Measurements from ENCODE around the gene BNC2.

BNC2 gene

DNA sequence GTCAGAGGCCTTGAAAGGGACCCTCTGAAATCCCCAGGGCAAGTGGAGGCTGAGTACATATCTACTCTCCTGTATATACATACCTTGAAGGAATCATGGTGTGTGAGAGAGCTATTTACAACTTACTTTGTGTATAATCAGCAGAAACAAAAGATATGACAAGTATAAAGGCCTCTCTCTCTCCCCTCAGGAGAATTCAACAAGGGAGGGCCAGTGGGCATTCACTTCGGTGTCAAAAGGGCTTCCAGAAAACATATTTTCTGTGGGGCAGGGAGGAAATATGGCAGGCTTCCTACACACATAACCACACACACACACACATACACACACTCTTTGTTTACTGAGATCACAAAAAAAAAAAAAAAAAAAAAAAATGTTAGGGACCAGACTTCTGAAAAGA is 181.7 kb downstream of the BNC2 start:
- TF ChIP-seq, protein P1, sequence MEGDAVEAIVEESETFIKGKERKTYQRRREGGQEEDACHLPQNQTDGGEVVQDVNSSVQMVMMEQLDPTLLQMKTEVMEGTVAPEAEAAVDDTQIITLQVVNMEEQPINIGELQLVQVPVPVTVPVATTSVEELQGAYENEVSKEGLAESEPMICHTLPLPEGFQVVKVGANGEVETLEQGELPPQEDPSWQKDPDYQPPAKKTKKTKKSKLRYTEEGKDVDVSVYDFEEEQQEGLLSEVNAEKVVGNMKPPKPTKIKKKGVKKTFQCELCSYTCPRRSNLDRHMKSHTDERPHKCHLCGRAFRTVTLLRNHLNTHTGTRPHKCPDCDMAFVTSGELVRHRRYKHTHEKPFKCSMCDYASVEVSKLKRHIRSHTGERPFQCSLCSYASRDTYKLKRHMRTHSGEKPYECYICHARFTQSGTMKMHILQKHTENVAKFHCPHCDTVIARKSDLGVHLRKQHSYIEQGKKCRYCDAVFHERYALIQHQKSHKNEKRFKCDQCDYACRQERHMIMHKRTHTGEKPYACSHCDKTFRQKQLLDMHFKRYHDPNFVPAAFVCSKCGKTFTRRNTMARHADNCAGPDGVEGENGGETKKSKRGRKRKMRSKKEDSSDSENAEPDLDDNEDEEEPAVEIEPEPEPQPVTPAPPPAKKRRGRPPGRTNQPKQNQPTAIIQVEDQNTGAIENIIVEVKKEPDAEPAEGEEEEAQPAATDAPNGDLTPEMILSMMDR (IDR thresholded peaks at IDR 0.05; ENCODE audit: low read depth, low read length): no peak
- no peak for DNase-seq (ENCODE audit: extremely low read depth, low read depth)

DNA sequence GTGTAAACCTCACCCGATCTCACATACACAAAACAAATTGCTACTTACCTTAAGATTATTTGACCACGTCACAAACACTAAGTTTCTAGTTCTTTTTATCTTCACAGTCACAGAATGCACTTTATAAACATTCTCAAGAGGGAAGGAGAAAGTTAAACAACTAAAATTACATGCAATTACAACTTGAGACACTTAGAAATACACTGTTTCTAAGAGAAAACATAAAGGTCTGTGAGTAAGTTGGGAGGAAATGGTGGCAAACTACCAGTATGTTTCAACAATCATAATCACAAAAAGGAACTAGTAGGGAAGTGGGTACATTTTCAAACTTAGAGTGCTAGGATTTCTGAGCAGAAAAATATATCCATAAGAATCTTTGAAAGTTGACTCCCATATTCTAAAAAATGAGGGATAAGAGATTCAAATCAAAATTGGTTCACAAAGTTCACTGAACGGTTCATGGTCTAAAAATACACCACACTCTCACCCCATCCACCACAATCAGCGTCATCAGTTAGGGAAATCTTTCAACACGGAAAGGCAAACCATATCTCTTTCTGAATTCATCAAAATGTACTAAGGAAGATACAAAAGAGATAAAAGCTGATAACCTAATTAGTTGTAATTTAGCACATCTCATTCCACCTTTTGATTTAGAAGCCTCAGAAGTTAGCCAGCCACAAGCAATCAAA is 182.6 kb downstream of the BNC2 start:
- no peak for DNase-seq (ENCODE audit: extremely low read depth, low read depth)
- TF ChIP-seq, protein P1 (IDR thresholded peaks at IDR 0.05; ENCODE audit: low read depth, low read length): no peak

DNA sequence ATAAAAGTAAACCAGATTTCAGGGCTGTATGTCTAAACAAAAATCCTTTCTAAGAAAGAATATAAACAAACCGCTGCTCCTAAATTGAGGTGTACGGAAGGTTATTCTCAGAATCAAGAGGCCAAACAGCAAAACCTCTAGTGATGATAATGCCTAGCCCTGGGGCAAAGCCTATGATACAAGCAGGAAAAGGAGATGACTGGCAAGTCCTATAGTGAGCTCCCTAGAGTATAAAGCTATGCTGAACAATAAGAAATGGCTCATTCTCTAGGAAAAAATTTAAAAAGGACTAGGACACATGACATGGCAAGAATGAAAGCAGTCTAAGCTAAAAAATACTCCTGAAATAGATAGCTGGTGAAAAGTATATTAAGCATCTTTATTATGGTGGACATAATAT is 187.1 kb downstream of the BNC2 start:
- TF ChIP-seq, protein P1 (IDR thresholded peaks at IDR 0.05; ENCODE audit: low read depth, low read length): no peak
- no peak for DNase-seq (ENCODE audit: extremely low read depth, low read depth)

DNA sequence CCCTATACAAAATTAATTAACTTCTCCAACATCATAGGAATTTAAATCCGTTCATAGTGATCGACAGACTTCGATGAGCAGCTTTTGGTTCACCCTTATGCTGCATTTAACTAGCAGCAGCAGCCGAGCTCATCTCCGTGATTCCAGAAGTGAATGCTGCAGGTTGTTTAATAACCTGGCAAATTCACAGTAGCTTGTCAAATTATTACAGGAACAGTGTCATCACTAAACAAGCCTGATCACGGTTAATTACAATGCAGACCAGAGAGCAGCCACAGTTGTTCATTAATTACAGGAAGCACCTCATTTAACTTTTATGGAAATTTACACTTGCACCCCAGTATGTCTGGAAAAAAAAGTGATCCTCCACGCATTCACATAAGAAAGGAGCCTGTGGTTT is 188.2 kb downstream of the BNC2 start:
- TF ChIP-seq, protein P1 (IDR thresholded peaks at IDR 0.05; ENCODE audit: low read depth, low read length): no peak
- DNase-seq (ENCODE audit: extremely low read depth, low read depth): no peak

DNA sequence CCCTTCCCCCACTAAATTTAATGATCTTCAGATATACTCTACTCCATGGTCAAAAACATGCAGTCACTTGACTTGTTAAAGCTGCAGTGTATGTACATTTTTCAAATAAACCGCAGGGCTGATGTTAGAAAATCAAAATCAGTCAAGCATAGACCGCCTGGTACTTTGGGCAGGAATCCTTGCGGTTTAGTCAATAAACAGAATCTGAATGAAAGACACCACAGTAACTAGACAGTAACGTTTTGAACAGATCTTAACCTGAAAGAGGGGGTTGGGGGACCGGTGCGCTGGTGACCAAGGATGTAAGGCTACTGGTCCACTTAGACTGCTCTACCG is 188.8 kb downstream of the BNC2 start:
- TF ChIP-seq, protein P1 (IDR thresholded peaks at IDR 0.05; ENCODE audit: low read depth, low read length): no peak
- DNase-seq (ENCODE audit: extremely low read depth, low read depth): no peak

DNA sequence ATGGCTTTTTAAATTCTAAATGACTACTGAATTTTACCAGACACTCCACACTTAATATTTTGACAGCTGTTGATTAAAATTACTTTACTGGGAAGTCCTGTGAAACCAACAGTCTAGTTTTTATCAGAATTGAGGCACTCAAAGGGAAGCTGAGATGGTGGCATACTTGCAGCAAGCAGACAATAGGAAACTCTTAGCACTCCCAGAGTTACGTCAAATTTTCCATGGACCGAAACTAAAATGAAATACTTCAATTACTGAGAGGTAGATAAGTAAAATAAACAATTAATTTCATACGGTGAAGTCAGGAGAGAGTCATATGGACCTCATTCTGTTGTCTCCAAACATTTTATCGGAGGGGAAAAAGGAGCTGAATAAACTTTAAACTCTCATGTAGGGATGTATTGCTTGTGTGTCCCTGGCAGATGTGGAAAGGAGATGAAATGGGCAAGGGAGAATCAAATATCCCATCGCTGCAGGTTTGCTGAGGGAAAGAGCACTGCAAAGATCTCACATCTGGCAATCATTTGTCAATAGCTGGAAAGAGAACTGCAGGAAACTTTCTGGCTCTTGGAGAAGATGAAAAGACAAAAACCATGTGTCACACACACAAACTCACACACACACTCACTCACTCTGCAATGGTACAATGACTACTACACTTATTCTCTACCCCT is 189.4 kb downstream of the BNC2 start:
- TF ChIP-seq, protein P1 (IDR thresholded peaks at IDR 0.05; ENCODE audit: low read depth, low read length): no peak
- DNase-seq (ENCODE audit: extremely low read depth, low read depth): peak; percentile 54

DNA sequence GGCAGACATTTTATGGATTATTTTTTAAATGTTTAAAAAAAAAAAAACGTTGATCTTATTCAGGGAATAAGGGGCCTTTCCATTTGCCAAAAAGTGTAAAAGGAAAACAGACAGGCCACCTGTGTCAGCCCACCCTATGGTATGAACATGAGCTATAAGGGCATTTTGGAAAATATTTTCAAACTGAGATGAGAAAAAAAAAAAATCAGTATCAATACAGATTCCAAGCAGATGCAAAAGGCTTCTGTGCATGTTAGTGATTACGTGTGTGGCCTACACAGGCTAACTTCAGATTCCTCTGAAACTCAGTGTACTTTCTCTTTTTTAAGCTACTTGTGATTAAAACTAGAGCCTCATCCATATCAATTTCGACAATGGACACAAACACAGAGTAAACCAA is 189.9 kb downstream of the BNC2 start:
- TF ChIP-seq, protein P1 (IDR thresholded peaks at IDR 0.05; ENCODE audit: low read depth, low read length): no peak
- DNase-seq (ENCODE audit: extremely low read depth, low read depth): no peak
